OCI-LY3 (cell line): ENCODE measurements around the gene GSTM3.

Experiments used
- H2AFZ ChIP-seq: fragments of 200-600, 300-600 bp; shearing (Covaris generic); 2 replicates; pipeline ENCODE4 v1.6.0; 2014; ENCODE audit warnings: antibody characterized with exemption, low read depth, low read length
- H3K27ac ChIP-seq: fragments of 200-600, 300-600 bp; sonication (generic); 2 replicates; pipeline ENCODE4 v1.5.1; 2014; ENCODE audit warnings: mild to moderate bottlenecking, low read length, moderate library complexity, mixed read lengths
- H3K27me3 ChIP-seq: fragments of 200-600, 300-600 bp; sonication (generic); 2 replicates; pipeline ENCODE4 v1.6.1; 2014; ENCODE audit warnings: low read depth, low read length, mixed read lengths
- H3K36me3 ChIP-seq: fragments of 200-600, 300-600 bp; sonication (generic); replicated peaks from 2 replicates; pipeline ENCODE3; 2014; ENCODE audit warnings: low read depth, low read length, mixed read lengths
- H3K4me1 ChIP-seq: fragments of 300-600, 200-600 bp; sonication (generic); 2 replicates; pipeline ENCODE4 v1.6.1; 2014; ENCODE audit warnings: low read length, mixed read lengths
- H3K4me2 ChIP-seq: fragments of 200-600, 300-600 bp; sonication (generic); 2 replicates; pipeline ENCODE4 v1.6.1; 2014; ENCODE audit warnings: low read length, mixed read lengths
- H3K4me3 ChIP-seq: fragments of 300-600, 200-600 bp; sonication (generic); 2 replicates; pipeline ENCODE4 v1.5.1; 2014; ENCODE audit warnings: antibody characterized with exemption, mild to moderate bottlenecking, low read length, moderate library complexity
- H3K79me2 ChIP-seq: fragments of 300-600, 200-600 bp; shearing (Covaris generic); 2 replicates; pipeline ENCODE4 v1.6.1; 2014; ENCODE audit warnings: mild to moderate bottlenecking, low read length, mixed read lengths
- H3K9ac ChIP-seq: fragments of 300-600, 200-600 bp; shearing (Covaris generic); 2 replicates; pipeline ENCODE4 v1.6.0; 2014; ENCODE audit warnings: mild to moderate bottlenecking, low read length, moderate library complexity
- H3K9me3 ChIP-seq: fragments of 200-600, 300-600 bp; shearing (Covaris generic); 2 replicates; pipeline ENCODE4 v1.6.1; 2014; ENCODE audit warnings: low read length, mixed read lengths; ENCODE audit not compliant: insufficient read depth
- H4K20me1 ChIP-seq: fragments of 200-600, 300-600 bp; sonication (generic); 2 replicates; pipeline ENCODE4 v1.6.1; 2016; ENCODE audit warnings: low read length, mixed read lengths; ENCODE audit not compliant: insufficient read depth
- CTCF ChIP-seq: fragments of 200-600, 300-600 bp; sonication (generic); IDR thresholded peaks from 2 replicates; pipeline ENCODE4 v1.5.1; 2014; ENCODE audit warnings: antibody characterized with exemption, low read length, low read depth
- EZH2phosphoT487 ChIP-seq: fragments of 200-600 bp; shearing (Covaris generic); IDR thresholded peaks from 2 replicates; pipeline ENCODE4 v1.6.1; 2018; ENCODE audit warnings: antibody characterized with exemption, mixed run types, low read depth

The GSTM3 gene

GRCh38 chr1:109785446-109786111 is 44.7 kb upstream of the GSTM3 start:
- no peak overlapping the region for H3K9ac ChIP-seq
- H3K4me1 ChIP-seq = 0 out of 2 replicates have a peak, but pooled peaks cover 4% of the 10 kb centered on the region
- H3K27ac ChIP-seq = no peak overlapping the region
- H3K79me2 ChIP-seq = no peaks in the 10 kb centered on the region
- H2AFZ ChIP-seq = no peak overlapping the region
- no peak overlapping the region for H3K4me2 ChIP-seq
- no peaks in the 10 kb centered on the region for H3K27me3 ChIP-seq
- no peak for TF ChIP-seq CTCF
- no peak for TF ChIP-seq EZH2phosphoT487
- no peaks in the 10 kb centered on the region for H3K9me3 ChIP-seq
- no peaks in the 10 kb centered on the region for H4K20me1 ChIP-seq
- H3K4me3 ChIP-seq = no peak overlapping the region
- no peaks in the 10 kb centered on the region for H3K36me3 ChIP-seq

GRCh38 chr1:109784551-109785252 is 43.9 kb upstream of the GSTM3 start:
- H3K4me2 ChIP-seq = no peak overlapping the region

GRCh38 chr1:109783436-109783835 is 42.6 kb upstream of the GSTM3 start:
- Histone ChIP-seq H3K4me3 (no peak overlapping the region), H3K27ac (no peak overlapping the region), H3K27me3 (no peaks in the 10 kb centered on the region), H4K20me1 (no peaks in the 10 kb centered on the region), H2AFZ (no peak overlapping the region), H3K4me1 (no peaks in the 10 kb centered on the region), H3K9ac (no peak overlapping the region), H3K79me2 (no peaks in the 10 kb centered on the region), H3K4me2 (no peak overlapping the region), H3K9me3 (no peaks in the 10 kb centered on the region), H3K36me3 (no peaks in the 10 kb centered on the region)
- no peak for TF ChIP-seq CTCF

More at GRCh38 chr1:109784551-109785252, 43.9 kb upstream of the GSTM3 start:
- Histone ChIP-seq H3K9me3 (no peaks in the 10 kb centered on the region), H4K20me1 (no peaks in the 10 kb centered on the region), H3K9ac (no peak overlapping the region), H3K27me3 (no peaks in the 10 kb centered on the region), H3K4me3 (no peak overlapping the region), H3K27ac (no peak overlapping the region), H3K36me3 (no peaks in the 10 kb centered on the region), H2AFZ (no peak overlapping the region), H3K4me1 (0 out of 2 replicates have a peak, but pooled peaks cover 4% of the 10 kb centered on the region), H3K79me2 (no peaks in the 10 kb centered on the region)
- no peak for TF ChIP-seq EZH2phosphoT487
- no peak for TF ChIP-seq CTCF

GRCh38 chr1:109782927-109783326 is 42.1 kb upstream of the GSTM3 start:
- no peaks in the 10 kb centered on the region for H3K27me3 ChIP-seq
- no peak overlapping the region for H3K4me3 ChIP-seq
- H4K20me1 ChIP-seq = no peaks in the 10 kb centered on the region
- no peak overlapping the region for H2AFZ ChIP-seq
- H3K9ac ChIP-seq = no peak overlapping the region
- no peaks in the 10 kb centered on the region for H3K79me2 ChIP-seq
- H3K4me1 ChIP-seq = no peaks in the 10 kb centered on the region
- H3K27ac ChIP-seq = no peak overlapping the region
- H3K9me3 ChIP-seq = no peaks in the 10 kb centered on the region
- H3K4me2 ChIP-seq = no peak overlapping the region
- no peaks in the 10 kb centered on the region for H3K36me3 ChIP-seq
- no peak for TF ChIP-seq CTCF
- no peak for TF ChIP-seq EZH2phosphoT487
